Measurements from ENCODE around the gene LRRC7. TPM values are rescaled to one million over a fixed set of nuclear protein-coding genes. Genes with fewer than 3 reads are reported as not detected.

The LRRC7 gene
- total and polyA plus RNA-seq, 4 experiments from 2014 or later = not detected

- no peaks in the 10 kb centered on the region for H3K4me1 Mint-ChIP-seq
- intact Hi-C loops (cut with micrococcal nuclease) = no loop called here
- no peaks in the 10 kb centered on the region for H3K9me3 Mint-ChIP-seq
- H3K4me1 ChIP-seq (ENCODE audit: insufficient read depth, low read length) = no peaks in the 10 kb centered on the region
- H3K36me3 ChIP-seq (ENCODE audit: insufficient read depth, low read length) = no peaks in the 10 kb centered on the region
- no peak for DNase-seq
- H3K4me3 Mint-ChIP-seq = no peak overlapping the region
- H3K27ac Mint-ChIP-seq = no peak overlapping the region
- POLR2A ChIA-PET (ENCODE audit: partially characterized antibody) = no interaction called here
- CTCF ChIA-PET (ENCODE audit: partially characterized antibody) = interaction anchor here (1.5 kb wide), 1 partner anchor 13 kb away, joined by 3 read pairs; no protein-coding TSS in a partner anchor
- no peak overlapping the region for H3K4me3 ChIP-seq (ENCODE audit: low read length in 2 of 2)
- H3K27ac ChIP-seq (ENCODE audit: low read depth, low read length) = no peak overlapping the region
- no peaks in the 10 kb centered on the region for H3K27me3 ChIP-seq (ENCODE audit: insufficient read depth, low read length)
- no peaks in the 10 kb centered on the region for H3K9me3 ChIP-seq (ENCODE audit: control insufficient read depth in 1 of 2, low read length in 2 of 2)
- no peaks in the 10 kb centered on the region for H3K36me3 Mint-ChIP-seq
- H3K27me3 Mint-ChIP-seq = no peaks in the 10 kb centered on the region
Observed at GRCh38 chr1:69992594-69992993, 424.9 kb downstream of the LRRC7 start.

- Mint-ChIP-seq H3K27me3 (no peaks in the 10 kb centered on the region), H3K4me3 (no peak overlapping the region), H3K36me3 (no peaks in the 10 kb centered on the region), H3K27ac (no peak overlapping the region), H3K4me1 (no peaks in the 10 kb centered on the region), H3K9me3 (peaks cover 0 to 6% (median 3%) of the 10 kb centered on the region in 8 donors)
- H3K27me3 ChIP-seq (ENCODE audit: insufficient read depth, low read length) = no peaks in the 10 kb centered on the region
- no peak for DNase-seq
- no peaks in the 10 kb centered on the region for H3K4me1 ChIP-seq (ENCODE audit: insufficient read depth, low read length)
- no peaks in the 10 kb centered on the region for H3K36me3 ChIP-seq (ENCODE audit: insufficient read depth, low read length)
- H3K27ac ChIP-seq (ENCODE audit: low read depth, low read length) = no peak overlapping the region
- CTCF ChIA-PET (ENCODE audit: partially characterized antibody) = interaction anchor here (1.5 kb wide), 1 partner anchor 12 kb away, joined by 3 read pairs; no protein-coding TSS in a partner anchor
- no peak overlapping the region for H3K4me3 ChIP-seq (ENCODE audit: low read length in 2 of 2)
- intact Hi-C loops (cut with micrococcal nuclease) = no loop called here
- POLR2A ChIA-PET (ENCODE audit: partially characterized antibody) = no interaction called here
- no peaks in the 10 kb centered on the region for H3K9me3 ChIP-seq (ENCODE audit: control insufficient read depth in 1 of 2, low read length in 2 of 2)
Observed at GRCh38 chr1:69993810-69994209, 426.1 kb downstream of the LRRC7 start.

GRCh38 chr1:69994241-69994640, 426.5 kb downstream of the LRRC7 start:
- ChIA-PET POLR2A (ENCODE audit: partially characterized antibody) (no interaction called here), CTCF (ENCODE audit: partially characterized antibody) (interaction anchor here (1.5 kb wide), 1 partner anchor 11 kb away, joined by 3 read pairs; no protein-coding TSS in a partner anchor)
- Mint-ChIP-seq H3K4me1 (no peaks in the 10 kb centered on the region), H3K36me3 (no peaks in the 10 kb centered on the region), H3K4me3 (no peak overlapping the region), H3K27ac (no peak overlapping the region), H3K27me3 (no peaks in the 10 kb centered on the region), H3K9me3 (peaks cover 0 to 6% (median 3%) of the 10 kb centered on the region in 8 donors)
- H3K36me3 ChIP-seq (ENCODE audit: insufficient read depth, low read length) = no peaks in the 10 kb centered on the region
- no peaks in the 10 kb centered on the region for H3K9me3 ChIP-seq (ENCODE audit: control insufficient read depth in 1 of 2, low read length in 2 of 2)
- no peaks in the 10 kb centered on the region for H3K4me1 ChIP-seq (ENCODE audit: insufficient read depth, low read length)
- H3K27me3 ChIP-seq (ENCODE audit: insufficient read depth, low read length) = no peaks in the 10 kb centered on the region
- H3K4me3 ChIP-seq (ENCODE audit: low read length in 2 of 2) = no peak overlapping the region
- intact Hi-C loops (cut with micrococcal nuclease) = no loop called here
- no peak for DNase-seq
- no peak overlapping the region for H3K27ac ChIP-seq (ENCODE audit: low read depth, low read length)

GRCh38 chr1:69998847-69999246, 431.1 kb downstream of the LRRC7 start:
- Mint-ChIP-seq H3K27ac (no peak overlapping the region), H3K36me3 (no peaks in the 10 kb centered on the region), H3K27me3 (no peaks in the 10 kb centered on the region), H3K4me3 (no peak overlapping the region), H3K9me3 (peaks cover 0 to 6% (median 4%) of the 10 kb centered on the region in 8 donors), H3K4me1 (no peaks in the 10 kb centered on the region)
- no peak overlapping the region for H3K27ac ChIP-seq (ENCODE audit: low read depth, low read length)
- intact Hi-C loops (cut with micrococcal nuclease) = no loop called here
- H3K4me1 ChIP-seq (ENCODE audit: insufficient read depth, low read length) = no peaks in the 10 kb centered on the region
- CTCF ChIA-PET (ENCODE audit: partially characterized antibody) = no interaction called here
- DNase-seq = no peak
- no peaks in the 10 kb centered on the region for H3K27me3 ChIP-seq (ENCODE audit: insufficient read depth, low read length)
- H3K4me3 ChIP-seq (ENCODE audit: low read length in 2 of 2) = no peak overlapping the region
- H3K9me3 ChIP-seq (ENCODE audit: control insufficient read depth in 1 of 2, low read length in 2 of 2) = no peaks in the 10 kb centered on the region
- POLR2A ChIA-PET (ENCODE audit: partially characterized antibody) = no interaction called here
- no peaks in the 10 kb centered on the region for H3K36me3 ChIP-seq (ENCODE audit: insufficient read depth, low read length)

GRCh38 chr1:70003211-70003908, 435.6 kb downstream of the LRRC7 start:
- Histone ChIP-seq H3K27me3 (ENCODE audit: insufficient read depth, low read length) (no peaks in the 10 kb centered on the region), H3K9me3 (ENCODE audit: control insufficient read depth in 1 of 2, low read length in 2 of 2) (no peaks in the 10 kb centered on the region), H3K4me3 (ENCODE audit: low read length in 2 of 2) (no peak overlapping the region), H3K36me3 (ENCODE audit: insufficient read depth, low read length) (no peaks in the 10 kb centered on the region), H3K27ac (ENCODE audit: low read depth, low read length) (no peak overlapping the region), H3K4me1 (ENCODE audit: insufficient read depth, low read length) (no peaks in the 10 kb centered on the region)
- POLR2A ChIA-PET (ENCODE audit: partially characterized antibody) = no interaction called here
- no peak overlapping the region for H3K4me3 Mint-ChIP-seq
- no peaks in the 10 kb centered on the region for H3K4me1 Mint-ChIP-seq
- intact Hi-C loops (cut with micrococcal nuclease) = no loop called here
- peaks cover 0 to 4% (median under 1%) of the 10 kb centered on the region in 8 donors for H3K9me3 Mint-ChIP-seq
- no peaks in the 10 kb centered on the region for H3K36me3 Mint-ChIP-seq
- H3K27me3 Mint-ChIP-seq = no peaks in the 10 kb centered on the region
- CTCF ChIA-PET (ENCODE audit: partially characterized antibody) = no interaction called here
- no peak for DNase-seq
- H3K27ac Mint-ChIP-seq = no peak overlapping the region

GRCh38 chr1:70005386-70006034, 437.8 kb downstream of the LRRC7 start:
- no peak for DNase-seq
- Mint-ChIP-seq H3K27ac (no peak overlapping the region), H3K36me3 (no peaks in the 10 kb centered on the region), H3K27me3 (no peaks in the 10 kb centered on the region), H3K4me3 (no peak overlapping the region), H3K4me1 (no peaks in the 10 kb centered on the region), H3K9me3 (no peaks in the 10 kb centered on the region)
- CTCF ChIA-PET (ENCODE audit: partially characterized antibody) = interaction anchor here (1.3 kb wide), 1 partner anchor 12 kb away, joined by 3 read pairs; no protein-coding TSS in a partner anchor
- intact Hi-C loops (cut with micrococcal nuclease) = no loop called here
- no peaks in the 10 kb centered on the region for H3K36me3 ChIP-seq (ENCODE audit: insufficient read depth, low read length)
- H3K27ac ChIP-seq (ENCODE audit: low read depth, low read length) = no peak overlapping the region
- H3K4me1 ChIP-seq (ENCODE audit: insufficient read depth, low read length) = no peaks in the 10 kb centered on the region
- no peaks in the 10 kb centered on the region for H3K27me3 ChIP-seq (ENCODE audit: insufficient read depth, low read length)
- no peaks in the 10 kb centered on the region for H3K9me3 ChIP-seq (ENCODE audit: control insufficient read depth in 1 of 2, low read length in 2 of 2)
- POLR2A ChIA-PET (ENCODE audit: partially characterized antibody) = no interaction called here
- H3K4me3 ChIP-seq (ENCODE audit: low read length in 2 of 2) = no peak overlapping the region

- Histone ChIP-seq H3K9me3 (ENCODE audit: control insufficient read depth in 1 of 2, low read length in 2 of 2) (no peaks in the 10 kb centered on the region), H3K27ac (ENCODE audit: low read depth, low read length) (no peak overlapping the region), H3K4me1 (ENCODE audit: insufficient read depth, low read length) (no peaks in the 10 kb centered on the region), H3K27me3 (ENCODE audit: insufficient read depth, low read length) (no peaks in the 10 kb centered on the region), H3K4me3 (ENCODE audit: low read length in 2 of 2) (no peak overlapping the region), H3K36me3 (ENCODE audit: insufficient read depth, low read length) (no peaks in the 10 kb centered on the region)
- no peaks in the 10 kb centered on the region for H3K9me3 Mint-ChIP-seq
- H3K36me3 Mint-ChIP-seq = no peaks in the 10 kb centered on the region
- DNase-seq = no peak
- no peaks in the 10 kb centered on the region for H3K4me1 Mint-ChIP-seq
- ChIA-PET CTCF (ENCODE audit: partially characterized antibody) (no interaction called here), POLR2A (ENCODE audit: partially characterized antibody) (no interaction called here)
- intact Hi-C loops (cut with micrococcal nuclease) = no loop called here
- no peak overlapping the region for H3K27ac Mint-ChIP-seq
- H3K4me3 Mint-ChIP-seq = no peak overlapping the region
- H3K27me3 Mint-ChIP-seq = peaks cover 0 to 3% of the 10 kb centered on the region in 2 donors
Observed at GRCh38 chr1:70008660-70009059, 440.9 kb downstream of the LRRC7 start.

All from CD4-positive, alpha-beta memory T cell (primary cell).